ENCODE measurements around the gene ADAMTSL3.
A peak's percentile ranks its signal among the peaks of the same experiment; 100 is the strongest.

ADAMTSL3 gene

DNA sequence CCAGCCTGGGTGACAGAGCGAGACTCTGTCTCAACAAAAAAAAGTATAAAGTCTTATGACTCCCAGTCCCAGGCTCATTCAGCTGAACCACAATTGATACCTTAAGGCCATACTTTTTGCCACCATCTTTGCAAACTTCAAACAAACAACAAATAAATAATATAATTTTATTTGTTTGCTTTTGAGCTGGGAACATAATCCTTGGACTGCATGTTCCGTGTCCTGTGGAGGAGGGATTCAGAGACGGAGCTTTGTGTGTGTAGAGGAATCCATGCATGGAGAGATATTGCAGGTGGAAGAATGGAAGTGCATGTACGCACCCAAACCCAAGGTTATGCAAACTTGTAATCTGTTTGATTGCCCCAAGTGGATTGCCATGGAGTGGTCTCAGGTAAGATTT is 238.6 kb downstream of the ADAMTSL3 start:
- no peak for DNase-seq

DNA sequence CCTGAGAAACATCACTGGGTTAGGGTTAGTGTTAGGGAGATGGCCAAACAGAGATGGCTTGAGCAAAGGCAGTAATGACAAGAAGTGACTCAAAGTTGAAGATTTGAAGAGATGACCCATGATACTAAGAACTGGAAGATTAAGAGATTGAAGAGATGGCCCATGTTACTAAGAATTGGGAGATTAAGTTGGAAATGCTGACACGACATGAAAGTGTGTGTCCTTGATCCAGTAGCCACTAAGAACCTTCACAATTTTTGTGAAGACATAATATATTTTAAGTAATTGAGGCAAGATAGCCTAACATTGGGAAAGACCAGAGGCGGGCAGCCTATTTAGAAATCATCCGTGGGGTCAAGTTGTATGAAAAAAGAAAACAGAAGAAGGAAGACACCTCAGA is 239.4 kb downstream of the ADAMTSL3 start:
- no peak for DNase-seq

DNA sequence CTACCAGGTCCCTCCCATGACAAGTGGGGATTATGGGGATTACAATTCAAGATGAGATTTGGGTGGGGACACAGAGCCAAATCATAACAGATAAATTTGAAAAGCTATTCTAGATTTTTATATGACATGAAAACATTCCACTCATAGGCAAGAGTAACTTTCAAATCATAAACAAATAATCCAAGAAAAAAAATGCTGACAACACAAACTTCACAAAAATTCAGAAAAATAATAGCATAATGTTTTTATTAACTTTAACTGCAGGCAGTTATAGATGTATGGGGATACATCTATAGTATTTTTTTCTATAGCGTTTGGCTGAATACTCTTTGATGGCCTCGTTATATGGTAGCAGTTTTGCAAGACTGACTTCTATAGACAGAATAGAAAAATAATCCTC is 243.1 kb downstream of the ADAMTSL3 start:
- no peak for DNase-seq

DNA sequence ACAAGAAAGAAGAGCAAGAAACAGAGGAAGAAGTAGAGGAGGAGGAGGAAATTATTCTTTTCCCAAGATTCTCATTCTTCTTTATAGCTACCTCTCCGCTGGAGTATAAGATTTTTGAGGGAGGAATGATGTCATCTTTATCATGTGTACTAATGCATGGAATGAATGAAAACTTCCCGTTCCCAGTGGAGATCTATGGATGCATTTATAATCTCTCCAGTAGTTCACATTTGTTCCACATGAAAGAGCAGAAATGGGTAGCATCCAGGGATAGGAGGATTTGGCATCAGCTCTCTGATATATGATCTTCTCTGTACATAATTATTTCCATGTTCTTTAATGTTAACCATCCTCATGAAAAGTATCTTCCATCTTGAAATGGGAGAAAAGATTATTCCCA is 244.4 kb downstream of the ADAMTSL3 start:
- DNase-seq: no peak

DNA sequence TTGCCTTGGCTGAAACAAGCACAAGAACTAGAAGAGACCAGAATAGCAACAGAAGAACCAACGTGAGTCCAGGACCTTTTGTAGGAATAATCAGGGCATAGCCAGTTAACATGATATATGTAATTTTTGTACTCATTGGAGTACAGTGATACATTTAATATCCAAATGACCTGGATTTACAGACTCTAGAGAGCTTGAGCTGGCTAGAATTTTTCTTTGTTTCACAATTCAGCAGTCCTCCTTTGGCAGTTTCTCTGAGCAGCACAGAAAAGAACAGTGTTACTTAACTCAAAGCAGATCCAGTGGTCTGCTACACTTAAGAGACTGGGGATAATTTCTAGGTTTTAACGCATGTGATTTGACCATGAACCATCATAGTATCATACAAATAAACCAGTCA is 245.7 kb downstream of the ADAMTSL3 start:
- DNase-seq: no peak

DNA sequence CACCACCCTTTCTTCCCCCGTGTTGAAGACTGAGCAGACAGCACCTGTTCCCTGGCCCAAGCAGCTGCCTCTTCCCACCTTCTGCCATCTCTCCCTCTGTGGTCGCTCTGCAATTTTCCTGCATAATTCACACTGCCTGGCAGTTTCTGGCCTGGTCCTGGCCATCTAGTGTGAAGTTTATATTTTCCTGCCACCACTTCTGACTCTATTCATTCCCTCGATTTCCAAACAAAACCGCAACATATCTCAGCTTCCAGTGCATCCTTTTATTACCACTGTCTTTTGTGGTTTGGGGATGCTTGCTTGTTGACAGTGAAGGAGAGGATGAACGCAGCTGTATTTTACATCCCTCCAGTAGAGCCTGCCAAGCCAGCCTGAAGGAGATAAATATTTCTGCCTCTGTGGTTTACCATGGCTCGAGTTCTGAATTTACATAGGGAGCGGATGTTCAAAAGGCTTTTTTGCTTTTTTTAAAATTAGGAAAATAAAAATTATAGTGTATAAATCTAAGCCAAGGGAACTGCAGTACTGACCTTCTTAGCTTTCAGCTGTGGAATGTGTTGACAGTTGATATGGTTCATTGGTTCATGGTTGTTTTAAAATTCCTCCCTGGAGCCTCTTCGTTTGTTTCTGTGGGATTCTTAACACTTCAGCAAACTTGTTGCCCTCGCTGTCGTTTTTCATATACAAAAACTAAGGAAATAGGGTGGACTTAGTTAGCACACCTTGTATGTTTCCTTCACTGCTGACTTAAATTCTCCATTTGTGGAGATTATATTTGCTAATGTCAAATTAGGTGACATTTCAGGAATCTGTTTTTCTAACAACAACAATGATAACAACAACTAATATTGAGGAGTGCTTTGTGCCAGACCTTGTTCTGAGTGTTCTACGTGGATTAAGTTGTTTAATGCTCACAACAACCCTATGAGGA is 250.5 kb downstream of the ADAMTSL3 start:
- no peak for DNase-seq

DNA sequence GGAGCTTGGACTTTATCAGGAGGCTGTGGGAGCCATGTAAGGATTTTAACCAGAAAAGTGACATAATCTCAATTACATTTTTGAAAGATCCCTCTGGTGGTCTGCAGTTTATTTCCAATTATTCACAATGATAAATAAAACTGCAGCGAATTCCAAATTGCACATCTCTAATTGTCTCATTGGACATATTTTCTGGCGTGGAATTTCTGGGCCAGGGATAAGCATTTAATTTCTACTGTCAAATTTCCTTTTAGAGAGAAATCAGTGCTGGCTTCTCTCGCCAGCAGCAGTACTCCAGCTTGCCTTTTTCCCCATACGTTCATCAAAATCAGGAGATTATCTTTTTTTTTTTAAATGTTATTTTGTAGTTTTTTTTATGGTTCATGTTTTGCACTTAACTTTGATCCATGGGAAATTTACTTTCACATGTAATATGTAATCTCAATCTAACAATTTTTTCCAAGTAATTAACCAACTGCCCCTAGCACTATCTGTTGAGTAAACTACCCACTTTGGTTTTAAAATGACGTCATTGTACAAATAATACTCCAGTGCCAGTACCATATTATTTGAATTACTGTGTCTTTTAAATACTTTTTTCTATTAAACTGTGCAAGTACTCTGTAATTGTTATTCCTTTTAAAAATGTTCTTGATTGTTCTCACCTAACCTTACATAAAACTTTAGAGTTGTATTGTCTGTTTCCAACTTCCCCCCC is 251.8 kb downstream of the ADAMTSL3 start:
- DNase-seq: no peak

DNA sequence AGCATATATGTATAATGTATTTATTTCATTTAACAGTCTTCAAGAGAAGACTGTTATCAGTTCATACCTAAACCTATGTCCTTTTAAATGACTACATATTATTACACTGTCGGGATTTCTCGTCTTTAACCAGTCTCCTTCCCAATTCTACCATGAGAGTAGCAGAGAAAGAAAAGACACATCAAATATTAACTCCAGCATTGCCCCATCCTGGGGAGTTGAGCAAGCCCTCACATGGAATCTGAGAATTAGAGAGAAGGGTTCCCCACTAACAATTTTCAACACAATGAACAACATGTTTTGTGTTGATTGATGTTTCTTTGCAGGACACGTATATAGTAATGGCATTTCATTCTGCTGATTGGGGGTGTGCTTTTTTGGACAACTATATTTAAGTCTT is 257.4 kb downstream of the ADAMTSL3 start:
- DNase-seq: no peak

DNA sequence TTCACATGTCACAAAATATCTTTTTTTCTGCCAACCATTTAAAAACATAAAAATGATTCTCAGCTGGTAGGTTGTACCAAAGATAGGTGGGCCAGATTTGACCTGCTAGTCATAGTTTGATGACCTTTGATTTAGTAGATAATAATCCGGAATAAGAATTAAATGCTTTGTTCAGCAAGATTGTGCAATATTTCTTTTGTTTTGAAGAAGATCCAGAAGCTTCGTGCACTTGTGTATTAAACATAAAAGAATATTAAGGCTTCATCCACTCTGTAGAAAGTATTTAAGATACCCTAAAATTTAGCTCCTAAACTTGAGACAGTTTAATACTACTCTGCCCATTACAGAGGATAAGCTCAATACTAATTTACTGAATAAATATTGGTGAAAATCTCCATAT is 258.4 kb downstream of the ADAMTSL3 start:
- no peak for DNase-seq

DNA sequence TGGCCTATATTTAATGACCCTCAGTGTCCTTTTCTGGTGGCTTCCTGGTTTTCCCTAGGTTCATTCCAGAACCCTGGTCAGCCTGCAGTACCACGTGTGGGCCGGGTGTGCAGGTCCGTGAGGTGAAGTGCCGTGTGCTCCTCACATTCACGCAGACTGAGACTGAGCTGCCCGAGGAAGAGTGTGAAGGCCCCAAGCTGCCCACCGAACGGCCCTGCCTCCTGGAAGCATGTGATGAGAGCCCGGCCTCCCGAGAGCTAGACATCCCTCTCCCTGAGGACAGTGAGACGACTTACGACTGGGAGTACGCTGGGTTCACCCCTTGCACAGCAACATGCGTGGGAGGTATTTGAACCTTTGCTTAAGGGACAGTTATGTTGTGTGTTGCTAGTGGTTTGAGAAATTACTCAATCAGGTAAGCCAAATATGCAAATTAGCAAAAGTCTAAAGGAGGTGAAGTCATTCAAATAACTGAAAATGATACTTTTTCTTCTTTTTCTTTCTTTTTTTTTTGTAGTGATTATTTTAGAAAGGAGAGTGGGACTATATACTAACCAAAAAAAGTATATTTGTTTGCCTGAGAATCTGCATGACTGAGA is 259.2 kb downstream of the ADAMTSL3 start:
- no peak for DNase-seq

DNA sequence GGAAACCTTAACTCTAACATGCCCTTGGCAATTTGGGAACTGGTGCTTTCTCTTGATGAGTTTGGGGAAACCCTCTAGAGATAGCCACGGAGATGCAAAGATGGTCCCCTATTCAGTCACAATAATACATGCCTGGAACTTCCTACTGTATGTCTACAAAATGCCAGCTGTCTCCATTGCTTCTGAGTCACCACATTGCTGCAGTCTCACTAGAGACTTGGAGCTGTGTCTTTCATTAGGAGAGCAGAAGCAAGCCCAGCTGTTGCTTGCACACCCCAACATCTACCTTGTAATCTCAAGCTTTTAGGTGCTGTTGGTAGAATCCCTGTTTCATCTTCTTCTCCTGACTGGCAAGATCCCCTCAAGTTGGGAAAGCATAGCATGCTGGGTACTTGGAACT is 261.0 kb downstream of the ADAMTSL3 start:
- no peak for DNase-seq

DNA sequence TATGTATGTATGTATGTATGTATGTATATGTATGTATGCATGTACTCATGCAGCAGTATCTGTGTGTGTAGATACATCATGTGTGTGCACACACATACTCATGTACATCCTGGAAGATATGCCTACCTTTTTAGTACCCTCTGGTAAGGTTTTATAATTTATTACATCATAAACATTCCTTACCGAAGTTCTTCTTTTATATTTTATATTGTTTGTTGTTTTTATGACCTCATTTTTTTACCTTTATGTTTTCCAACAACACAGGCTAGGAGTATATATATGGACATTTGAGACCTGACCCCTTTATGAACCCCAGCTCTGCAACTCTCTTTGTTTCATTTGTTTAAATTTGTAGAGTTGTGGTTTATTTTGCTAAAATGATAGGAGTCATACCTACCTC is 263.5 kb downstream of the ADAMTSL3 start:
- DNase-seq: no peak

DNA sequence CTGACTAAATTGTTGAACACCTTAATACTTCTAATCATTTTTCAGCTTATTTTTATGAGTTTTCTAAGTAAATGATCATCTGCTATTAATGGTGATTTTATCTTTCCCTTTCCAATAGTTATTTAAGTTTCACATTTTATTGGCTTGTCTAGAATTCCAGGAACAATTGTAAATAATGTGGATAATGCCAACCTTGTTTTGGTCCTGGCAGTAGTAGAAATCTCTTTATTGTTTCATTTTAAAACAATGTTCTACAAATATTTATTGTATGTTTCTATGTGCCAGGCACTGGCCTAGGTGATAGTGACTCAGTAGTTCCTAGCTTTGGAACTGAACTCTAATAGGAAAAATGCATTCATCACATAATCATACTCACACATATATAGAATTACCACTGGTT is 264.1 kb downstream of the ADAMTSL3 start:
- no peak for DNase-seq

DNA sequence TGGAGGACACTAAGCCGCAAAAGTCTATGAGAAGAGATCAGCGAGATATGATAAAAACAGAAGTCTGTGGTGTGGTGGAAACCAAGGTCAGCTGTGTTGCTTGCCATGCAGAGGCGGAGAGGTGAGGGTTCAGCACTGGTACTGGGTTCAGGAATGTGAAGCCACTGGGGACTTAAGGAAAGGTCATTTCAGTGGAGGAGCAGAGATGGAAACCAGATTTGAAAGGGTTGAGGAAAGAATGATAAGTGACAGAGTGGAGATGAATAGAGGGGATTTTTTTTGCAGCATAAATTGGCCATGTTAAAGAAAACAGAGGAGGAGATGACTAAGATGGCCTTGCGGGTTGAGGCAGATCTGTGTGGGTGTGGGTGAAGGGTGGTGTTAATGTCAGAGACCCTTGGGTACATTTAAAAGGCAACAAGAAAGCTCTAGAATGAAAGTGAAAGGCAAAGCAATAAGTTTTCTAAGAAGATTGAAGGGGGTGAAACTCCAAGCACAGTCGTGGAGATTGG is 265.5 kb downstream of the ADAMTSL3 start:
- DNase-seq: peak; percentile 3

DNA sequence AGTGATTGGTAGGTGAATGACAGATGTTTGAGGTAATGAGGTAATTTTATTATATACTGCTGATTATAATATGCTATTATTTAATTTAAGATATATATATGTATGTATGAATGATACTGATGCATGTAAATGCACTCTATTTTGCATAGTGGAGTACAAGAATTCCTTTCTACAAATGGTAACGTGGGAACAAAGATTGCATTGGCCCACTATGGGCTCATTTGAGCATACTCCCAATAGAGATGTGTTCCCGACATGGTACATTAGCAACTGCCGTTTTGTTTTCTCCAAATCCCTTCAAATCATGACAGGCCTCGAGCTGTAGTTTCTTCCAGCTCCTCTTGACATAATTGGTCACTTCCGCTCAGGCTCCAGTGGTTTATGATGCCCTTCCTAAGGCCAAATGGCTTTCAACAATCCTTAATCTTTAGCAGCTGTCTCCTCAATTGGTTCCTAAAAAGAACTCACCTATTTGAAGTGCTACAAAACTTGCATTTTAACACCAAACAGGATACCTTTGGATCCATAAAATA is 266.1 kb downstream of the ADAMTSL3 start:
- no peak for DNase-seq

DNA sequence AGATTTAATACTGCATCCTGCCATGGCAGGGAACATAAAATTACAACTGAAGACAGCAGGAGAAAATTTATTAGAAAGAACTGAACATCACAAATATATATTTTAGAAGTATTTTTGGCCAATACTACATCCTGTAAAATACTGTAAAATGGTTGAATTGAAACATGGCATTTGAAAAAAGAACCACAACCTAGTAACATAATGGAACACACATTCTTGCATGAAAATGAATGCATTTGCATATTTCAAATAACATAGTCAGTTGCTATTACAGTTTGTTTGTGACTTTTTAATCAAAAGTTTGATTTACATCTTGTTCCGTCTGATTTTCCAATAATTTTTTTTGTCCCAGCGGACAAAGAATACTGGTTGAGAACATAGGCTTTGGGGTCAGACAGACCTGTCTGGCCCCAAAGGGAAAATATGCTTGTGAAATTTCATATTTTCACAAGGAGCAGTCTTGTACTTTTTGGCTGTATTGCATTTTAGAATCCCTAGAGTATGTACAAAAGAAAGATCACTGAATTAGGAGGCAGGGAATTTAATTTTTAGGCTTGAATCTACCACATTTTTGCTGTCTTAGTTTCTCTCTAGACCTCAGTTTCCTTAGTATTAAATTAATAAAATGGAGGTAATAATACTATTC is 268.8 kb downstream of the ADAMTSL3 start:
- no peak for DNase-seq

DNA sequence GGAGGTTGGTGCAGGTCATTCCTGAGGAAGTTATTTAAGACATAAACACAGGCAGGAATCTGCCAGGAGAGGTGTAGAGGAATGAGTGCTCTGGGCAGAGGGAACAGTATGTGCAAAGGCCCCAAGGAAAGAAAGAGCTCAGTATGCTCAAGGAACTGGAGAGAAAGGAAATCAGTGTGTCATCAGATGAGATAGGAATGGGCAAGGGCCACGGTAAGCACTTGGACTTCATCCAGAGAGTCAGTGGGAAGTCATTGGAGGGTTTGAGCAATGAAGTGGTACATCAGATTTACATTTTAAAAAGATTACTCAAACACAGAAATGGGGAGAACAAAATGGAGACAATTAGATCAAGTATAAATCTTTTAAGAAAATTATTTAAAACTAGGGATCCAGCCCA is 272.2 kb downstream of the ADAMTSL3 start:
- DNase-seq: no peak

DNA sequence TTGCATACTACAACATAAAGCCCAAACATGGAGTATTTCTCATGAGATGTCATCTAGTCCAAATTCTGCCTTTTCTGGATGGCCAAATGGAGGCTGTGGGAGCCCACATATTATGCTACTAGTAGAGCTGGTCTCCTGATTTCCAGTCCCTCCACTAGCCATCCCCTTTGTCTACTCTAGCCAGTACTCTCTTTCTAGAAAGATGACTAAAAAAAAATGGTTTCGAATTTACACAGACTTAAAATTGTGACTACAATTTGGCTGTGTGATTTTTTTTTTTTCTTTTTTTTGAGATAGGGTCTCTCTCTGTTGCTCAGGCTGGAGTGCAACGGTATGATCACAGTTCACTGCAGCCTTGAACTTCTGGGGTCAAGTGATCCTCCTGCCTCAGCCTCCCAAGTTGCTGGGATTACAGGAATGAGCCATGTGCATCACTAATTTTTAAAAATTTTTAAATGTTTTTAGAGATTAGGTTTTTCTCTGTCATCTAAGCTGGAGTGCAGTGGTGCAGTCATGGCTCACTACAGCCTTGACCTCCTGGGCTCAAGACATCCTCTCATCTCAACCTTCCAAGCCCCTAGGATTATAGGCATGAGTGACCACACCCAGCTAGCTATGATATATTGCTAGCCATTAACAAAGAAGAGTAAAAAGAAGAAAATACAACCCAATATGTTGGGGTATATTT is 273.9 kb downstream of the ADAMTSL3 start:
- no peak for DNase-seq

DNA sequence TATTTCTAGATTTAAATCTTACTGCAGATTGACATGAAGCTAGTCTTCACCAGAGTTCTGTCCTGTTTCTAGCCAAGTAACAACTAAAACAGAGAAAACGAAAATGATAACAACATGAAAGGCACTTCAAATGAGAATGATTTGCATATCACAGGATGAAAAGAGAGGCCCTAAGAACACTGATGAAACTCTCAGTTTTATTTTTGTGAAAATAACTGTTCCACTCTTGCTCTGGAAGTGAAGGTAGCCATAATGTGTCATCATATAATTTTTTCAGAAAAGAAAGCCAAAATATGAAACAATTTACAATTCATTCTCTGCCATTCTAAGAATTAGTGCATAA is 274.4 kb downstream of the ADAMTSL3 start:
- no peak for DNase-seq

DNA sequence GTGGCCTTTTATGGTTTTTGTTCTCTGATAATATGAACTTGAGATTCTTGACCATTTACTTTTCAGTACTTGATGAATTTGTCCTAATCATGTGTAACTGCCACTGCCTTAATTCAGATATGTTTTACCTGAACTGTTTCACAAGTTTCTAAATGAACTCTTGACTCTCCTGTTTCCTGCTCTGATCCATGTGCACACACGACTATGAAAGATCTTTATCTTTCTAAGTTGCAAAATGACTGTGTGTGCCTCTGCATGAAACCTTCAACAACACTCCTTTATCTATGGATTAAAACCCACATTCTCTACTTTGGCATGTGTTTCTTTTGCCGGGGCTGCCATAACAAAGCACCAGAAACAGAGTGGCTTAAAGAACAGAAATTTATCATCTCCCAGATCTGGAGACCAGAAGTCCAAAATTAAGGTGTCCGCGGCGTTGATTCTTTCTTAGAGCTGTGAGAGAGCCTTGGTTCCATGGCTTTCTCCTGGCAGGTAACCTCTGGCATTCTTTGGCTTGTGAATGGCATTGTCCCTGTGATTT is 275.0 kb downstream of the ADAMTSL3 start:
- DNase-seq: no peak

DNA sequence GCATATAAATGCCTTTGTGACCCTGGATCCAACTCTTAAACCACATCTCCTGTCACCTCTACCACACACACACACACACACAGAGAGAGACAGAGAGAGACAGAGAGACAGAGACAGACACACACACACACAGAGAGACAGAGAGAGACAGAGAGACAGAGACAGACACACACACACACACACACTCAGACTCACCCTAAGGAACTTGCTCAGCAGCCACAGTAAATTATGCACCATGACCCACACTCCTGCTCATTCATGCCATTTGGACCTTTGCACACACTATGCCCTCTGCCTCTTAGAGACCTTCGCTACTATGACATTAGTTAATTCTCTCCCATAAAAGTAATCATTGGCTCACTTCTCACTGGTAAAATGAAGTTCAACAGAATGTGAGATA is 275.7 kb downstream of the ADAMTSL3 start:
- no peak for DNase-seq
